Caki2 (cell line): ENCODE data around the gene THUMPD2. TPM values are rescaled to one million over a fixed set of nuclear protein-coding genes. Genes with fewer than 3 reads are reported as not detected.

Source experiments
- DNase-seq: peaks from one replicate; pipeline ENCODE4 v3.0.0-alpha.2; 2015; ENCODE audit warnings: low read depth
- in situ Hi-C: cut with HindIII; loops from 2 replicates; pipeline ENCODE4 v1.10.0; 2016; ENCODE audit warnings: low sequenced_read_pairs, low pct_unique_long_range_greater_than_20kb, mixed read lengths
- total RNA-seq: library from RNA; depleted of rRNA; stranded (reverse); fragments of >200 nt; shearing (Covaris generic); gene quantifications from 2 replicates; pipeline ENCODE4 v1.2.3, GENCODE V29; 2014; ENCODE audit warnings: low replicate concordance

THUMPD2 gene
- total RNA-seq, 1 experiment from 2014 or later: 11.9 TPM

DNA sequence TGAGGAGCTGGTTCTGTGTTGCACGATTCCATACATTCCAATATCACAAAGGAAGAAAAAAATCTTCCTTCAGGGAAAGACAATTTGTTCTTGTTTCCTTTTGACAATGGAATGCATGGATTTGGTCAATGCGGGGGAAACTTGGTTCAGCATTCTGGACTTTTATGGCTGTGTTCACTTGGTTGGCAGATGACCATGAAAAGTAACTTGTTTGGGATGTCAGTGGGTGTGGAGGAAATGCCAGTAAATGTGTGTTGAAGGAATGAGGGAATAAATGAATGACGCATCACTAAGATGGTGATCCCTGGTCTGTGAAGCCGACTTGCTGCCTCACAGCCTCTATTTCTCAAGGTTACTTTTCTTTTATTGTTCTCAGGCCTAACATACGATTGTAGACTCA lies 53.7 kb downstream of the THUMPD2 start:
- in situ Hi-C loops: no loop called here

DNA sequence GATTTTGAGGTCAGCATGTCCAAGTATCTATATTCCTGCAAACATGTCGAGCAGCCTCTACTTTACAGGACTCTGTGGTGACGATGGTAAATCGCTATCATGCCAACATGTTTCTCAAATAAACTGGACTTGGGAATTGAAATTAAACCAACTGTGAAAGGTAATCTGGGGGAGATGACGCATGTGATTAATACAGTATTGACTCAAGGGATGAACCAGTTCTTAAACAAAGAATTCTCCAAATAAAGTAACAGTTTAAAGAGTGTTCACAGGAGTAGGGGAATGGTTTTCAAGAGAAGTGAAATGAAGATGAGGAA lies 54.3 kb downstream of the THUMPD2 start:
- DNase-seq: no peak
- in situ Hi-C loops: no loop called here

More for the DNA sequence above, 53.7 kb downstream of the THUMPD2 start:
- no peak for DNase-seq

DNA sequence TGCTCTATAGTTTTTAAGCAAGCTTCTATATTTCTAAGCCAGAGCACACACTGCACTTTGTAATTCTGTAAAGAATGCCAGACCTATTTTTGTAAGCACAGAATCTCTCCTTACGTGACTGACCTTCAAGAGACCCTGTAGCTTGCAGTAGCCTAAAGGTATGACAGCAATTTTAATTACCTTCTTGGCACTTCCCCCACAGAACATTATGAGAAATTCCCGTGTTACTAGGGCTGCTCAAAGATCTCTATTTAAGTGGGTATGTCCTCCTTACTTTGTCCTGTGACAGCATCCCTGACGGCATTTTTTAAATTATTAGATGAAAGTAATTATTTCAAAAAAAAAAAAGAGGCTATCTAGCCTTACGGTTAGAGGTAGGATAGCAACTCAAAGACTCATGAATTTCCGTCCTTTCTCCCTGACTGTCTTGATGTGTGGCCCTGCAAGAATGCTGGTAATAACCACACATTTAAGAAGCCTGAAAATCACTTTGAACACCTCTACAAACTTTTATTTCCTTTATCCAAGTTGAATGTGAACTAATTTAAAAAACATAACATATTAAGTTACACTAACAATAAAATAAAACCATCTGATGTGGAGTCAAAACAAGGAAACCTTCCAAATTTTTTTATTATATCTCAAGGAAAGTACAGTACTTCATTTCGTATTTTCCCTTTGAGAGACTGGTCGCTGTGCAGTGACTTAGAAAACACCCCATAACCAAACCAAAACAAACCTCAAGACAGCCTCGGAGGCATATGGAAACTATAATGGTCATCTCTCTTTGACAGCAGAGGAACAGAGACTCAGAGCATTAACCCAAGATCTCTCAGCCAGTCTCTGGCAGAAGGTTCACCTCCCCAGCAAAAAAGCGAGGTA lies 54.9 kb downstream of the THUMPD2 start:
- in situ Hi-C loops: no loop called here

DNA sequence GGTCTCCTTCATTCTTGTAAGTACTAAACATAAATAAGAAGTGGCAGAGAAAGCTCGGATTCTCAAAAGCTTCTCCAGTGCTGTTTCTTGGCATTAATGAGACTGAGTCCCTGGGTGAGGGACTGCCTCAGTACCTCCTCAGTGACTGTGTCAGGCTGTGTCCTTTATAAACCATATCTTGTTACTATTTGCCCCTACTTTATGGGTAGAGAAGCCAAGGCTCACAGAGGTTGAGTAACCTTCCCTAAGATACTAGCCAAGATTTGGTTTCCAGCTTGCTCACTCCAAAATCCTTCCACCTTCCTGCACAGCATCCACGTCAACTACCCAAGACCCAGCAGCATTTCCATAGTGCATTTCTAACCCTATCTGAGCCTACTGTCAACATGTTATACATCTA lies 55.6 kb downstream of the THUMPD2 start:
- in situ Hi-C loops: no loop called here
- DNase-seq: no peak

More for the DNA sequence above, 54.9 kb downstream of the THUMPD2 start:
- DNase-seq: no peak

DNA sequence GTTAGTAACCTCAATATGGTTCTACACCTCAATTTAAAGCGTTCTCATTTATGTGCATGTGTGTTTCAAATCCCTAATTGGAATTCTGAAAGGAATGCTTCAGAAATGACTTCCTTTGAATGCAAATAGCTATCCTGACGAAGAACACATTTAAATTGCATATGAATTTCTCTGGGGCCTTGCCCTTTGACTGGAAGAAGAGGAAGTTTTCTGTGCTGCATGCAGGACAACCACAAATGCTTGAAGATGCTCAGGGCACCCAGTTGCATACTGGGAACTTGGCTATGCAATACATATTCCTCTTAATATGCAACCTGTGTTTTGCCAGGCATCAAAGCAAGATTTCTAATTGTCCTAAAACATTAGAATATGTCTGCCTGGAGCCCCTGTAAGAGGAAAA lies 58.1 kb downstream of the THUMPD2 start:
- no peak for DNase-seq
- in situ Hi-C loops: no loop called here

DNA sequence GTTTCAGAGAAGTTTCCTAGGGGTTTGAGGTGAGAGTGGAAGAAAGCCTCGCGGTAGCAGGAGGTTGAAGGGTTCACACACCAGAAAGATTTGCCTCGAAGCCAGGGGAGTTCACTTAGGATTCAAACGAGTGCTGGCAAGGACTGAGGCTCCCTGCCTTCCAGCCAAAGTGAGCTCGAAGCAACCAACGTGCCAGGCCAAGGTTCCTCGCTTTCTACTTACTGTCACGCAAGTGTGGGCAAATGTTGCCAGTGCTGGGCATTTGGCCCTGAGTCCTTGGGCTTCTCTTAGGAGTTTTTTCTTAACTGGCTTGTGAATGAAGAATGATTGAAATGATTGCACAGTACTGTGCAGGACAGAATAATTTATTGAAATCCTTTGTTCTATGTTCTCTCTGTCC lies 59.7 kb downstream of the THUMPD2 start:
- no peak for DNase-seq
- in situ Hi-C loops: no loop called here

DNA sequence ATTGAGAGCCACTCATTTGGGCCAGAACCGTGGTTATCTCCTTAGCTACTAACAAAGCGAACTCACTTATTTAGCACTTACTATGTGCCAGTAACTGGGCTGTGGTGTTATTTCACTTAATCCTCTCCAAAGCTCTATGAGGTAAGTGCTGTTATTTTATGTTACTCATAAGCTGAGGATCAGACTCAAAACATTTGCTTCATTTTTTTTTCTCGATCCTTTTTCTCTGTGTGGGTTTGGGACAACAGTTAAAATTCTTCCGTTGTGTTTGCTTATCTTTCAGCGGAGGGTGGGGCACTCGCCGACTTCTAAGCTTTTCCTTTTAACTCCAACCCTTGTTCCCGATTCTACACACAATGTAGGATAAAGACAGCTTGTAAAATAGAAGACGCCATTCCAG lies 60.6 kb downstream of the THUMPD2 start:
- in situ Hi-C loops: no loop called here
- no peak for DNase-seq

DNA sequence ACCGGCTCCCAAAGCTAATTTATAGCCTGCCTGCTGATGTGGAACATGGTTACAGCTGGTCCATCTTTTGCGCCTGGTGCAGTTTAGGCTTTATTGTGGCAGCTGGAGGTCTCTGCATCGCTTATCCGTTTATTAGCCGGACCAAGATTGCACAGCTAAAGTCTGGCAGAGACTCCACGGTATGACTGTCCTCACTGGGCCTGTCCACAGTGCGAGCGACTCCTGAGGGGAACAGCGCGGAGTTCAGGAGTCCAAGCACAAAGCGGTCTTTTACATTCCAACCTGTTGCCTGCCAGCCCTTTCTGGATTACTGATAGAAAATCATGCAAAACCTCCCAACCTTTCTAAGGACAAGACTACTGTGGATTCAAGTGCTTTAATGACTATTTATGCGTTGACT lies 62.0 kb downstream of the THUMPD2 start:
- in situ Hi-C loops: no loop called here

DNA sequence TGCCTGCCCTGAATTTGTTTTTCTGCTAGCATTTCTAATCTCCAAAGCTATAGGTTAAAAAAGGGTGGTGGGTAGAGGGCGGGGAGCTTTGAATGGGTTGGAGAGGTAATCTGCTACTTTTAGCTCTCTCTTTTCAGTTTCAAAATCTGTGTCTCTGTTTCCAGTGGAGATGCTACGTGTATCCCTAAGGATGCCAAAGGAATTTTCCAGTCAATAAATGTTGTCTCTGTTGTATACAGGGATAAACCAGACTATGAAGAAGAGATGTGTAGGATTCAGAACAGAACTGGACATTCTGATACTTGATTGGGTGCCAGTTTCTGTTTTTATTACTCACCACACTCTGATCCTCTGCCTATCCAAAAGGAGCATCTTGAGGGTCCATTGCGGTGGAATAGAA lies 63.2 kb downstream of the THUMPD2 start:
- in situ Hi-C loops: no loop called here
- no peak for DNase-seq

More for the DNA sequence above, 62.0 kb downstream of the THUMPD2 start:
- no peak for DNase-seq

DNA sequence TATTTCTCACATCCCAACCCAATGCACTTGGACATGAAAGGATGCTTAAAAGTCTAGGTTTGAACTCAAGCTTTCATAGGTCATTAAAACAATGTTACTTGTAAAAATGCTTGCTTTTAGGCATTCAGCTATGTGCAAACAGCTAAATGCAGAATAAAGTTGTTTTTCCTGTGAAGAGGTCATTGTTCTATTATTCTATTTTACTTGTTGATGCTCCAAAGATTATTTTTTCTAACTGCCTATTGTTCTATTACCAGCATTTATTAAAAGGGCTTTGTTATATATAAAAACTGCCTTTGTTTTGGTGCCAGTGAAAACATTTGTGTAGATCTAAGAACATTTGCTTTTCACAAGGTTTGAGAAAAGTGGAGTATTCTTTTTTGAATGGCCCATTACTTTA lies 64.0 kb downstream of the THUMPD2 start:
- in situ Hi-C loops: no loop called here
- DNase-seq: no peak

DNA sequence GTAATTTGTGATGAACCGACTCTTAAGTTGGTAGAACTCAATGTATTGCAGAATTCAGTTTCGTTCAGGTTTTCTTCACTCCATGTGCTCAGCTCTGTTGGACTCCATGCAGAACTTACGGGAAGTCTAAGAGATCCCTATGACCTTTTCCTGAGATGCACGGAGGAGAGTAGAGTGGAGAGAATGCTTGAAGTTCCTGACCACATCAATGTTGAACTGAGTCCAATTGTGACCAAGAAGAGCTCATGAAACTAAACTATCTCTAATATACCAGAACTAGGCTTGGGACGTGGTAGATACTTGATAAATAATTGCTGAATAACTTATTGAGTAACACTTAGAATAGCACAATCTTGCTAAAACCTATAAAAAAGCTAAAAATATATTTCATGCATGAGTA lies 66.1 kb downstream of the THUMPD2 start:
- in situ Hi-C loops: no loop called here
- DNase-seq: no peak

DNA sequence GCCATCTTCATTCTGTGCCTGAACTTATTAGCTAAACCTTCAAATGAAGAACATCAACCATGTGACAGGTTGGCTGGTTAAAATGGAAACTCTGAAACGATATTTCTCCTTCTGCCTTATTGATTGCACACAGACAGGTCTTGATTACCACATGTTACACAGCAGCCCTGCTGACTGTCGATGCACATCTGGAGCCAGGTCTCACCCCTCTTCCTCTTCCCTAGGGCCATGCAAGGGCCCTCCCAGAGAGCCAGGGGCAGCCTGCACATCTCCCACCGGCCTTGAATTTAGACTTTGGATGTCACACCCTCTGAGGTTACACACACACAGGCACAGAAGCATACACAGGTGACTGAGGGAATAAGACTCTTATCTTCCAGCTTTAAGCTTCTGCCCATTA lies 68.3 kb downstream of the THUMPD2 start:
- in situ Hi-C loops: no loop called here
- no peak for DNase-seq

DNA sequence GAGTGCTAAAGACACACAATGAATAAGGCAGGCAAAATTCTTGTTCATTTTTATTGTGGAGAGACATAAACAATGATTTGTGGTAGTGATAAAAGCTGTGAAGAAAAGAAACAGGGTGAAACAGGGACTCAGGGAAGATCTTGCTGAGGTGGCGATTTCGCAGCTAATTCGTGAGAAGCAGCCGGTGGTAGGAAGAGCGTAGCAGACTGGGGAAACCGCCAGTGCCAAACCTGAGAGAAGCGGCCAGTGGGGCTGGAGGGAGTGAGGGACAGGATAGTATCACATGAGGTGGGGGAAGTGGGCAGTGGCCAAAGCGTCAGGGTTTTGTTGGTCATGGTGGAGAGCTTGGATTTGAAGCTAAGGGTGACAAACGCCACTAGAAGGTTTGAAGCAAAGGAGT lies 71.1 kb downstream of the THUMPD2 start:
- no peak for DNase-seq
- in situ Hi-C loops: no loop called here

DNA sequence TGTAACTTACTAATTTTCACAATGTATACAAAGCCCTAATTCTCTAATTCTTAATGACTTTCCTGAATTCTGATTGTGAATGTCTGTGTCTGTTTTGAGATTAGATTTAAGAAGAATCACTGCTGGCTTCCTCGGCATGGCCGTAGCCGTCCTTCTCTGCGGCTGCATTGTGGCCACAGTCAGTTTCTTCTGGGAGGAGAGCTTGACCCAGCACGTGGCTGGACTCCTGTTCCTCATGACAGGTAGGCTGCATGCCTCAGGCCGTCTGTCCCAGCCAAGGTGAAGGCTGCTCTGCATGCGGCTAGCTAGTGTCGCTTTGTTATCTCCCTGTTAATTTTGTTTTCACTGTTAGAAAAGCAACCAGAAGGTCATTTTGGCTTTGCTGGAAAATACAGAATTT lies 72.1 kb downstream of the THUMPD2 start:
- no peak for DNase-seq
- in situ Hi-C loops: no loop called here

DNA sequence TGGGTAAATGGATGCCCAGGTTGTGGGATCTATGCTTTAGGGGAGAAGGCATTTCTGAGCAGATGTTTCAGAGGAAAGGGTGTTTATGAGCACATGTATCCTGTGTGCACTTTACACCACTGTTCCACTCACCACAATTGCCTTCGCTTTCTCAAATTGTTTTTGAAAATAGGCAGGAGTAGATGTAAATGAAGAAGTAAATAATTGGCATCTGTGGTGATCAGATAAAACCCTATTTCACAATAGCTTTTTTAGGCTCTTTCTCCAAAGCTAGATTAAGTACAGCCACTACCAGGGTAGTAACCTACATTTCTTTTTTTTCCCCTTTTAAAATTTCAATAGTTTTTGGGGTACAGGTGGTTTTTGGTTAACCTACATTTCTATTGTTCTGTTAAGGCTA lies 72.7 kb downstream of the THUMPD2 start:
- in situ Hi-C loops: no loop called here
- no peak for DNase-seq

DNA sequence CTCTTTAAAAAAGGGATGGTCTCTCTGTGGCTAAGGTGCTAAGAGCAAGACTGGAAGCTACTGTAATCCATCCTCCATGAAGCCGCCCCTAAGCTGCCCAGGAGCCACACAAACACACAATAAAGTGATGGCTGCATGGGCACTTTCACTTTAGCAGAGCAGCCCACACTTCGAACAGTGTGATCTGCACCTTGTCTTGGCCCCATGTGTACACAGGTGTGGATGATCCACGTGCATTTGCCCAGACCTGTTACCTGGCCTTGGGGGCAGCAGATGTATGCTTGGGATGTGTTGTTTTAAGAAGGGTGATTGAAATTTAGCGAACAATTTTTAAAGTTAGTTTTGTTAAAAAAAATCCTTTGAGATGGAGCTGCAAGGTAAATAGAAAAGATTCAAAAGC lies 73.4 kb downstream of the THUMPD2 start:
- no peak for DNase-seq
- in situ Hi-C loops: no loop called here

DNA sequence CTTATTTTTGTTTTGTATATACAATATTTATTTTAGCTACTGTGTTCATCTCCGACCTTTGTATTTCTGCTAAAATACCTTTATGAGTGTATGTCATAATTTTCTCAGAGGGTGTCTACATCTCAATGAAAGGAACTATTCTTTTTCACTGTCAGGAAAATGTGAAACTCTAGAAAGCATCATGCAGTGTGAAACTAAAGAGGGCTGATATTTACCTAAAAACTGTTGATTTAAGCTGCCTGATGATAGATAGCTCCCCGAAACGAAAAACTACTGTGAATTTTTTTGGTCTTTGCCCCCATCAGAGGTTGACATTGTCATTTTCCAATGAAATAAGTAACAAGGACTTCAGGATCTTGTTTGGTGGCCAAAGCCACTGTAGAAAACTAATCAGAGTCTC lies 74.5 kb downstream of the THUMPD2 start:
- no peak for DNase-seq
- in situ Hi-C loops: no loop called here

DNA sequence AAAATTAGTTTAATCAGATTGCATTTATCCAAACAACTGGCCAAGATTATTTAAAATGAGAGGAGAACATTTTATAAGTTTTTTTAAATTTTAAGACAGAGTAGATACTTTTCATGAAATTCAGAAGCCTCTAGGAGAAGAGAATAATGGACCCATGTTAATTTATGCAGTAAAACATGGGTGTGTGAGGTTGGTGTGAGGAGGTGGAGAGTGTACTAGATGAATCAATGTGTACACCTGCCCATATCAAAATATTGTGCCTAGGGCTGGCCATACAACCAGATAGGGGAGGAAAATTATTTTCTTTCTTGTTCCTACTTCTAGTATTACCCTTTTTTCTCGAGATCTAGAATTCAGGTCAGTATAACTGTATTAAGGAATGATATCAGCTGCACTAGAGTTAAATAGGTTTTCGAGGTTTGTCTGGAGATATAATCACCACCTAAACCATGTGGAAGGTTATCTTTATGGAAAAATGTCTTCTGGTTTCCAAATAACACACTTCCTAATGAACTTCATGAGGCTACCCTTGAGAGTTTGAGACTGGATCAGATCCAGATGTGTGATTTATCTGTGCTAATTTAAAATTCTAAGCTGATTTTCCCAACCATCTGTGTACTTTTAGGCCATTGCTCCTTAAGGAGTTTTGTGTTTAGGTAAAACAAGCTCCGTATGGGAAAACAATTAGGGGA lies 75.7 kb downstream of the THUMPD2 start:
- in situ Hi-C loops: no loop called here

DNA sequence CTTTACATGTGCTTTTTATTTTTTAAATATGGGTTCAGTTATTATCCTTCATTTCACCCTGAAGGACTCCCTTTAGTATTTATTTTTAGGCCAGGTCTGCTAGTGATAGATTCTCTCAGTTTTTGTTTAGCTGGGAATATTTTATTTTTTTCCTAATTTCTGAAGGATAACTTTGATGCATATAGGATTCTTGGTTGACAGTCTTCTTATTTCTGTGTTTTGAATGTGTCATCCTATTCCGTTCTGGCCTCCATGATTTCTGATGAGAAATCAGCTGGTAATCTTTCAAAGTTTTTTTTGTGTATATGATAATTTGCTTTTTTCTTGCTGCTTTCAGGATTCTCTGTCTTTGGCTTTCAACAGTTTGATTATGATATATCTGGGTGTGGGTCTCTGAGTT lies 77.9 kb downstream of the THUMPD2 start:
- no peak for DNase-seq
- in situ Hi-C loops: no loop called here

More for the DNA sequence above, 75.7 kb downstream of the THUMPD2 start:
- no peak for DNase-seq

DNA sequence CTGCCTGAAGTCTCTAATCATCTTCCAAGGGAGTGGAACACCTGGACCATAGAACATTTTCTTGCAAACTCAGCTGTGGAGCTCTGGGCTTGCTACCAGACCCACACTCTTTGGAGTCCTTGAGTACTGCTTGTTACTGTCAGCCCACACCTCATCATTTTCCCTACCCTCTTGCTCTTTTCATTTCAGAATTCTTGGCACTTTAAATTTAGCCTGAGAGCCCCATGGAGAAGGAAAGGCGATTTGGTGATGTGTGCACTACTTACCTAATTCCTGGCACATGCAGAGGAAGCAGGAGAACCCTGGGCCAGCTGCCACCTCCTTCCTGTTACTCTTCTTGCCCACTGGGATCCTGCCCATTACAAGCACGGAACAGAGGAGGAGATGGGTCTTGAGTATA lies 81.6 kb downstream of the THUMPD2 start:
- no peak for DNase-seq
- in situ Hi-C loops: no loop called here
